22Rv1 (cell line): ENCODE data around the gene TUBA8.

Experiments used
- ZFX ChIP-seq: fragments of 450-650 bp; IDR thresholded peaks from 2 replicates; pipeline ENCODE4 v1.6.1; 2017; ENCODE audit warnings: antibody characterized with exemption, borderline replicate concordance
- TF ChIP-seq, protein P1 (sequence below): fragments of 450-650 bp; IDR thresholded peaks from 2 replicates; pipeline ENCODE4 v1.5.1; 2017; ENCODE audit warnings: mild to moderate bottlenecking

GRCh38 chr22:18091478-18091877 is 19.1 kb upstream of the TUBA8 start:
- TF ChIP-seq, protein P1, sequence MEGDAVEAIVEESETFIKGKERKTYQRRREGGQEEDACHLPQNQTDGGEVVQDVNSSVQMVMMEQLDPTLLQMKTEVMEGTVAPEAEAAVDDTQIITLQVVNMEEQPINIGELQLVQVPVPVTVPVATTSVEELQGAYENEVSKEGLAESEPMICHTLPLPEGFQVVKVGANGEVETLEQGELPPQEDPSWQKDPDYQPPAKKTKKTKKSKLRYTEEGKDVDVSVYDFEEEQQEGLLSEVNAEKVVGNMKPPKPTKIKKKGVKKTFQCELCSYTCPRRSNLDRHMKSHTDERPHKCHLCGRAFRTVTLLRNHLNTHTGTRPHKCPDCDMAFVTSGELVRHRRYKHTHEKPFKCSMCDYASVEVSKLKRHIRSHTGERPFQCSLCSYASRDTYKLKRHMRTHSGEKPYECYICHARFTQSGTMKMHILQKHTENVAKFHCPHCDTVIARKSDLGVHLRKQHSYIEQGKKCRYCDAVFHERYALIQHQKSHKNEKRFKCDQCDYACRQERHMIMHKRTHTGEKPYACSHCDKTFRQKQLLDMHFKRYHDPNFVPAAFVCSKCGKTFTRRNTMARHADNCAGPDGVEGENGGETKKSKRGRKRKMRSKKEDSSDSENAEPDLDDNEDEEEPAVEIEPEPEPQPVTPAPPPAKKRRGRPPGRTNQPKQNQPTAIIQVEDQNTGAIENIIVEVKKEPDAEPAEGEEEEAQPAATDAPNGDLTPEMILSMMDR: no peak
- TF ChIP-seq ZFX: no peak
